HG03097 (cell line): Measurements from ENCODE around the gene UTF1.

Source experiments
- ATAC-seq: cut with Tn5 transposase; IDR thresholded peaks from one replicate; pipeline ENCODE4 v1.9.1; 2021; ENCODE audit not compliant: unreplicated experiment, low FRiP score

The UTF1 gene

GRCh38 chr10:133276100-133276434, 46.0 kb downstream of the UTF1 start:
- ATAC-seq = no peak

- peak; percentile 29 for ATAC-seq
Observed at GRCh38 chr10:133276435-133277201, 46.6 kb downstream of the UTF1 start, which contains the start of gene ADAM8. ADAM8 (minus strand) TSS chr10:133276868; CDS start chr10:133276817, 51 bp downstream.

DNA sequence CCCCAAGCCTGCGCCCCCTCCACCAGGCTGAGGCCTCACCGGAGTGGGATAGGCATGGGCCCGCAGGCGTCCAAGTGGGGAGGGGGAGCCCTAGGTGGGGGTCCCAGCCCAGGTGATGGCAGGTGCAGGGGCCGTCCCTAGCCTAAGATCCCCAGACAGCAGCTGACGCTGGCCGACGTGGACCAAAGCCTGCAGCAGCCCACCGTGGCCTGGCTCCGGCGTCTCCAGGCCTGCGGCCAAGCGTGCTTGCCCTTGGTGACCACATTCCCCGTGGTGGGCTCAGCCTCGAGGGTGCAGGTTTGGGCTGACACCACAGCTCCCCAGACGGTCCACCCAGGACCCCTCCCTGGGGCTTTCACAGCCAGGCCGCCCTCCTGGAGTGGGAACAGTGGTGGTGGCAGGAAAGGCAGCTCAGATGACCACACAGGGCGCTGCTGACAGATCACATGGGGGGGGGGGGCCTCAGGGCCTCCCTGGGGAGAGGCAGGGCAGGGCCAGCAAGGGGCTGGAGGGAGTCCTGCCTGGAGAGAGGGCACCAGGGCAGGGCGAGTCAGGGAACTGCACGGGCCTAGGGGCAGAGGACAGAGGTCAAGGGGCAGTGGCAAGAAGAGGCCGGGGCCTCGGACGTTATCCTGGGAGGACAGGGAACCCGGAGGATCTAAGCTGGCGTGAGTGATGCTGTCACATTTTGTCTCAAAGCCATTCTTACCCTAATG, 47.4 kb downstream of the UTF1 start:
- no peak for ATAC-seq

DNA sequence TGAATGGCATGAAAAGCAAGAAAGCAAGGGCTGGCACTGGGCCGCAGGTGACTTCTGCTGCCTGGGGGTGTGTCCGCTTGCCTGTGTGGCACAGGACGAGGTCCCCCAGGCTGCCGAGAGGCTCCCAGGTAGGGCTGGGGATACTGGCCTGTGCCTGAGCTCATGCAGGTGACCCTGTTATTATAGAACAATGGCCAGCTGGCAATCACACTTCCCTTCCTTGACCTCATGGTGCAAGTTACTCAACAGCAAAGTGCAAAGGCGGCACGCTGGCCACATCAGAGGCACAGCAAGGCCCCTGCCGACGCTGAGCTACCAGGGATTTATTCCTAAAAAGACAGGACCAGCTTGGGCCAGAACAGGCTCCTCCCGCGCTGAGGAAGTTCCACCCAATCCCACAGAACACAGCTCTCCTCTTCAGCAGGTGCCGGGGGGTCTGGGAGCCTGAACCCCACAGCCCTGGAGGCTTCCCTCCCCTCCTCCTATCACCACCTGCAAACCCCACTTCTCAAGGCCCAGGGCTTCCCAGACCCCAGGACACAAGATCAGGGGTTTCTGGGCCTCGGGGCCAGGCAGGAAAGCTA, 48.1 kb downstream of the UTF1 start:
- no peak for ATAC-seq

- peak; percentile 42 for ATAC-seq
Observed at GRCh38 chr10:133278577-133279265, 48.7 kb downstream of the UTF1 start.

DNA sequence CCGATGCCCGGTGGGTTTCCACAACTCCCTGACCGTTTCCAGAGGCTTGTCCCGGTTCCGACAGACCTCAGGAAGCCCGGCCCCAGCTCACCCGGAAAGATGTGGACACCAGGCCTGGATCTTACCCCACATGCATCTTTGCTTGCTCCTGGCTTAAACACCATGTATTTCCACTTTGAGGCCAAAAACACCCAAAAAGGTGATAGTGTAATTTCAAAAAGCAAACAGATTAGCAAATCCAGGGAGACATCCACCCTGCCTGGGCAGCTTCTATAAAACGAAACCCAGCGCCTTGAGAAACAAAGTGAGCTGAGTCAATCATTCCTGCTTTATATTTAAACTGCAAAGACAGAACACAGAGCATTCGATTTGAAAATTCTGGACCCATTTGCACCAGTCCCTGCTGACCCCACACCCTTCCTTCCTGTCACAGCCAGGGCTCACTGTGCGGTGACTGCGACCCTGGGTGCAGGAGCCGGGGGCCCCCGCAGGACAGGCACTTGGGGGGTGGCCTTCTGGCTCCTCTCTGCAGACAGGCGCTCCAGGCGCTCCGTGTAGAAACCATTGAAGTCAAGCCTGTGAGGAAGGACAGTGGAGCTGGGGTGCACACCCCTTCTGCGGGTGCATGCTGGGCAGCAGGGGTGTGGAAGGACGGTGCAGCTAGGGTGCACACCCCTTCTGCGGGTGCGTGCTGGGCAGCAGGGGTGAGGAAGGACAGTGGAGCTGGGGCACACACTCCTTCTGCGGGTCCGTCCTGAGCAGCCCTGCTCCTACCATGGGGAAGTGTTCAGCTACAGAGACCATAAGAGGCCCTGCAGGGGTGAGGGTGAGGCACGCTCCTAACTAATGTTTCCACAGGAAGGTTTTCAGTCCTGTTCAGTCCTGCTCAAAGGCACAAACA, 49.6 kb downstream of the UTF1 start:
- no peak for ATAC-seq

- ATAC-seq = no peak
Observed at GRCh38 chr10:133280391-133281059, 50.5 kb downstream of the UTF1 start.

DNA sequence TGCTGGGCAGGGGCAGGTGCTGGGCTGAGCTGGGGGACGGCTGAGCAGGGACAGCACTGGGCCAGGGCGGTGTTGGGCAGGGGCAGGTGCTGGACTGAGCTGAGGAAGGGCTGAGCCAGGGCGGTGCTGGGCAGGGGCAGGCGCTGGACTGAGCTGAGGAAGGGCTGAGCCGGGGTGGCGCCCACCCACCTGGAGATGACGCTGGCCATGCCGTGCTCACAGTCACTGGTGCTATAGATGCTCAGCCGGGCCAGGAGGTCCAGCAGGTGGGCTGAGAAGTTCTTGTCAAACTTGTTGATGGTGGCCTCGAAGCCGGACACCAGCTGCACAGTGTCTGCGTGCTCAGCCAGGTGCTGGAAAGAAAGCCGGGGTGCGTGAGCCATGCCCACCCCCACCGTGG, 51.1 kb downstream of the UTF1 start:
- no peak for ATAC-seq
